NCI-H2171 treated with DMSO at 0.1 percent for 48 hours (cell line): ENCODE results near the gene AGK.
"Not testable (repeated sequence)": the region's sequence is repeated elsewhere in the genome, so short reads cannot be mapped to it uniquely, and the experiment has no call there.

Experiments
- DNase-seq: peaks from one replicate; lab custom pipeline; 2025; lab: John Stamatoyannopoulos, UW

The AGK gene

DNA sequence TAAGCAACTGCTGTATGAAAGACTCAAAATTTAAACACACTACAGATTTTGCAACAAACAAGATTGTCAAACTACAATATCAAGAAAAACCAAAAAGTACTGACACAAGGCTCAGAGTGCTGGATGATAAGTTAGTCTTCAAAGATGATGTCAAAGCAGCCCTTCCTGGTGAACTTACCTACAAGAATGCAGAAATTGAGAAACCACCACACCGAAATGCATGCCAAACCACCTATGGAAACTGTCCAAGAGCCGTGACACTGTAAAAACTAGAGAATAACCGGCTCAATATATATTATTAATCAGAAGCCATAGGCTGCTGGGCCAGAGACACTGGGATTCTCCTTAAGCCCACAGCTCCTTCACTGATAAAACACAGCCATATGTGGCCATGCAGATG is 125.4 kb downstream of the AGK start:
- DNase-seq: no peak

DNA sequence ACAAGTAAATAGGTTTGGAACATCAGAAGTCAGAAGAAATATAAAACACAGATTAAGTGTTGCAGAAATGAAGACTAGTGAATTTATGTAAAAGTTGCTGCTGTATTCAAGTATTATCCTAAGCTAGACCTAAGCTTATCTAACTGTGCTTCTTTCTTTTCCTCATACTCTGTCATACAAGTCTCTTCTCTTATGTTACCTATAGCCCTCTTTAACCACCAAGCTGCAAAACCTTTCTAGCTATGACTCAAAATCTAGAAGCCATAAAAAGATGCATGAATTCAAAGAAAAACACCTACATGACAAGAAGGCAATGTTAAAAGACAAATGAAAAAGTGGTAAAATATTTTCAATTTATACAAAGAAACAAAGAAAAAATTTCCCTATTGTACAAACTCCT is 127.8 kb downstream of the AGK start:
- DNase-seq: no peak

DNA sequence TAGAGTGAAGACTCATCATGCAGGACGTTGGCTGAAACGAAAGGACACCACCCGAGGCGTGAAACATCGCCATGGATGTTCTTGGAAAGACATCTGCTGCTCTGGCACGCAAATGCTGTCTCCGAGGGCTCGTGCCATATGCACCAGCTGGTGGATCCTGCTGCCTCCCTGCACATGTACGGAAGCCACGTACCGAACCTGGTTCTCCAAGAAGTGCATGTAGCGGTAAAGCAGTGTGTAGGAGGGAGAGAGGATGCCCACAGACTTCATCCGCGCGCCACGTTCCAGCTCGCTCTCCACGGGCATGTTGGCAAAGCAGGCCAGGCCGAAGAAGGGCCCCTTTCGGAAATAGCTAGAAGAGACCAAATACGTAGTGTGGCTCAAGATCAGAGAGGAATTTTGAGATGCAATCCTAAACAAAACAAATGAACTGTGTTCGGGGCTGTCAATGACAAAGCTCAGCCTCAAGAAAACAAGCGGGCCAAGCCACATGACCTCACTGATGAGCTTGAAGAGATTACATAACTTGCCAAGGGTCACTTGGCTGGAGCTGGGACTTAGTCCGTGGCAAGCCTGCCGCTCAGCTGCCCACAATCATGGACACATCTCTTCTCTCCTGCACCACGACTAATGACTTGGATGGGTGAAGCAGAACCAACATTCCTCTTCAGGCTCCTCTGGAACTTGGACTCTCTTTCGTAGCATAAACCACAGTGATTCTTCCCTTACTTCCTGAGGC is 134.2 kb downstream of the AGK start:
- DNase-seq: peak; percentile 77

DNA sequence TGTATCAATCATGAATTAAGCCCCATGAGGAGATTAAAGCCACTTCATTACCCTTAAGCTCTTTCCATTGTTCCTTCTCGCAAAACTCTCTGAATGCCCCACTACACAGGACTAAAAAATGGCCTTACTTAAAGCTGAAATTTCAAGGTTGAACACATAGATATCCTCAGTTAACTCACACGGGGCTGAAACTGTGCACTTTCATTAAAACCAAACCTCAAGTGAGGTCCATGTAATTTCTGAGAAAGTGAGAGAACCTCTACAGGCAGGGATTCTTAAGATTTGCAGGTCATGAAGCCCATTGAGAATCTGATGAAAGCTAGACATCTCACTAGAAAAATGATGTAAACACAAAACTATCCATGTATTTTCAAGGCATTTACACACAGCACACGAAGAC is 134.9 kb downstream of the AGK start:
- no peak for DNase-seq

DNA sequence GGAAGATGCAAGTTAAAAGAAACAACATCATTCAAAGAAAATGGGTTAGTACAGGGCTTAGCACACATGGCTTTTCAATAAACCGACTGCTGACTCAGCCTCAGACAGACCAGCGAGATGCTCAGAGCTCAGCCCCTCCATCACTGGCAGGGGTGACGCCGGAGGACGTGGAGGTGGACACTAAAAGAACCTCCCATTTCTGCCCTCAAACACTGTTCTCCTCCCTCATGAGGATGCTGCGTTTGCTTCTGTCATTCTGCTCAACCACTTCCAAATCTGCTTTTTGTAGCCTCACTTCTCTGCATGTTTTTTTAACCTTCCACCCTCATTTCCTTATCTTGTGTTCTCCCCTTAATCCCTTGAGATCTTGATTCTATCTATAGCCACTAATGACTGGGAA is 135.5 kb downstream of the AGK start:
- DNase-seq: no peak

DNA sequence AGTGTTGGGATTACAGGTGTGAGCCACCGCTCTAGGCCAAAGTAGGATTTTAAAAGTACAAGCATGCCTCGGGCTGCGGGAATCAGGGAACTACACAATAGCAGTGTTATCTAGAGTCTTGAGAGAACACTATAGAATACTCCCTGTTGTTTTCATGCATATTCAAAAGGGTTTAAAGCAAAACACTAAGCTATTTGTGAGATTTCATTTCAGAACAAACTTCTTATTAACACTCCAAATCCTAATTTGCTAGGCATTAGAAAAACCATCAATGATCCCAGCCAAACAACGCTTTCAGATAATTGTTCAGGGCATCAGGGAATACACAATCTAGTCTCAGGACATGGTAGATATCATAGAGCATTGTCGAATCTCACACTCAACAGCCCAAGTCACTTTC is 136.8 kb downstream of the AGK start:
- no peak for DNase-seq

DNA sequence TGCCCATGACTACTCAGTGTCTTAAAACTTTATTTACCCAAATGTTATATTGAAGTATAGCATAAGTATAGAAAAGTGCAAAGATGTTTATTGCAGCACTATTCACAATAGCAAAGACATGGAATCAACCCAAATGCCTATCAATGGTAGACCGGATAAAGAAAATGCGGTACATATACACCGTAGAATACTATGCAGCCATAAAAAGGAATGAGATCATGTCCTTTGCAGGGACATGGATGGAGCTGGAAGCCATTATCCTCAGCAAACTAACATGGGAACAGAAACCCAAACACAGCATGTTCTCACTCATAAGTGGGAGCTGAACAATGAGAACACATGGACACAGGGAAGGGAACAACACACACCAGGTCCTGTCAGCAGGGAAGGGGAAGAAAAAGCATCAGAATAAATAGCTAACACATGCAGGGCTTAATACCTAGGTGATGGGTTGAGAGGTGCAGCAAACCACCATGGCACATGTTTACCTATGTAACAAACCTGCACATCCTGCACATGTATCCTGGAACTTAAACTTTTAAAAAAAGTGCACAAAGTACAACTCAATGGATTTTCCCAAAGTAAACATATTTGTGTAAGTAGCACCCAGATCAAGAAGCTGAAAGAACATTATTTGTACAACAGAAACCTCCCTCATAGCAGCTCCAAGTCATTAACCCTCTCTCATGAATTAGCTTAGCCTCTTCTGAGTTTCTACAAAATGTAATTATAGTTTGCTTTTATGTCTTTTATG is 138.0 kb downstream of the AGK start:
- not testable (repeated sequence) for DNase-seq

DNA sequence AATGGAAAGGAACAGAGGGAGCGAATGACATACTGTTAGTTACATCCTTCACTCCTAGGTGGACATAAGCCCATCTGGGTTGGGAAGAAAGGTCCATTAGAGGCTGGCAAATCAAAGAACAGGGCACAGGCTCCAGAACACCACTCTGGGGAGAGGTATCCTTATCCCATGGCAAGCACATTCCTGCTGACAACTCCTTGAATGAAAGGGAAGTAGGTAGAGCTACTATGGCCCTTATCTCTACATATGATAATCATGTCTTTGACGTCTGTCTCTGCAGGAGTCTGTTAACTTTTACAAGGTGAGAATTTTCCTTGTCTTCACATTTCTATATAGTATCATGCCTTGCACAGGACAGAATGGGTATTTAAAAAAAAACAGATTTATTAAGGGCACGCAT is 140.3 kb downstream of the AGK start:
- no peak for DNase-seq

DNA sequence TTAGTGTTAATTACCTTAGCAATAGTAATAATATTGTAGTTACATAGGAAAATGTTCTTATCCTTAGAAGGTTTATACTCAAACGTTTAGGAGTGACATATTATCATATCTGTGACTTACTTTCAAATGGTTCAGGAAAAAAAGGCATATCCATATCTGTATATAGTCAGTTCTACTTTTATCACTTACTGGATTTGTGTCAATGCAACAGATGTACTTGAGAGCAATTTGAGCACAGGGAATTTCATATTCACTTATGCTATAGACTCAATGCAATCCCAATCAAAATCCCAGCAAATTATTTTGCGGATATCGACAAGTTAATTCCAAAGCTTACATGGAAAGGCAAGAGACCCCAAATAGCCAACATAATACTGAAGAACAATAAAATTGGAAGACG is 140.8 kb downstream of the AGK start:
- DNase-seq: no peak

DNA sequence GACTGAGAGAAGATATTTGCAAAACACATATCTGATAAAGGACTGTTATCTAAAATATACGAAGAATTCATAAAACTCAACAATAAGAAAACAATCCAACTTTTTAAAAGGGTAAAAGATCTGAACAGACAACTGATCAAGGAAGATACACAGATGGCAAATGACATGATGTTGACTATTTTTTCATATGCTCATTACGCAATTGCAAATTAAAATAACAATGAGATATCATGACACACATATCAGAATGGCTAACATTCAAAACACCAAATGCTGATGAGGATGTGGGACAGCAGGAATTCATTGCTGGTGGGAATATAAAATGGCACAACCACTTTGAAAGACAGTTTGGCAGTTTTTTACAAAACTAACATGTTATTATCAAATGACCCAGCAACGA is 141.9 kb downstream of the AGK start:
- DNase-seq: no peak

DNA sequence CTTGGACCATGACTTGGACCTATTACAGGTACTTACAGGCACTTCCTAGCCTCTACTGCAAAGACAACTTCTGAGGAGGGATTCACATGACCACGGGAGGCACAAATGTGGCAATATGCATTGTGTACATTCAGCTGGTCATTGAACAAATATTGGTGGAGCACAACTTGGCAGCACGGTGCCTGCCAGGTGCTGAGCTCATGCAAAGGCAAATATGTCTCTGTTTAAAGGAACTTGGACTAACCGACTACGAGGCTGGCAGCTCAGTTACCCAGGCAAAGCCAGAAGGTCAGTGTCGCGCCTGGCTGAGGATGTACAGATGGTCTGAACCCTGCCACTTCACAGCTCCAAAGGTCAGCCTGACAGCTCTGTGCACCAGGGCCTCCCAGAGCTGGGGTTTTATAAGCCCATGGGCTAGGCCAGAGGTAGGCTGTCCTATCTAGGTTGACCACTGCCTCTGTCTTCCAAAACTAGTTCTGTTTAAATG is 144.6 kb downstream of the AGK start:
- DNase-seq: no peak

DNA sequence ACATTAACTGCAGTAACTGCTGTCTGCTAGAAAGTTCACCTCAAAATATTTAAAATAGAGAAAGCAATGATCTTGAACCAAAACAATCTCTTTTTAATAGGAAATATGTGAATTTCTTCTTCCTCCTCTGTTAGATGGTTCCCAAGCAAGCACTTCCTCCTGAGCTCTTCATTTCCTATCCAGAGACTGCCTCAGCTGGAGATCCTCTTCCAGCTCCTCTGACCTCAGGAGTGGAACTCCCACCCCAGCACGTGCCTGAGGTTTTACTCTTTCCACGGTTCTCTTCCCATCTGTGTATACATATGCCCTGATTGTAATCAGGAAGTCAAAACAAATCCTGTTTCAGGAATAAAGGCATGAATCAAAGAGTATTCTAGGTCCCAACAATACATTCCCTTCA is 145.1 kb downstream of the AGK start:
- no peak for DNase-seq

DNA sequence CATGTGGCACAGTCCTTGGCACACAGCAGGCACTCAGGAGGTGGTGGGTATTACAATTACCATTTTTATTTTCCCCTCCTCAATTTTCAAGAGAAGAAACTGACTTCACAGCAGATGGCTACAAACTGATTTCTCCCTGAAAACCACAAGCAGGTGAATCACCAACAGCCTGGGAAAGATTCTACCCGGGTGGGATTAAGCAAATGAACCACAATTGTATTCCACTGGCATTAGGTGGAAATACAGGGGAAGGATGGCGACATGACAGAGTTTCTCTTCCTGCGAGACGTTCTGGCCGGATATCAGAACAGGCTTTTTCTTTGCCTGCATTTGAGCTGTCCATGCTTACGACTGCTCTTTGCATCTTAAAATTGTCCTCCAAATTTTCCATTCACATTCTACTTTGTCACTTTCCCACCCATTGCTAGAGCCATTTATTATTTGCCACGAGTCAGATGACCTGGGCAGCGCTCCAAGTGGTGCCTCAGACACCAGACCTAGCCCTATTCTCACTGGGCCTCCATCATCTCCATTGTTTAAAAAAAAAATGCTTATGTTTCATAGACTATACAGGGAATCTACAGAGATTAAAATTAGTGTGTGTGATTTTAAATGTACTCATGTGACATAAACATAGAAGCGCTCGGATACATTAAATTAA is 146.1 kb downstream of the AGK start:
- DNase-seq: no peak

DNA sequence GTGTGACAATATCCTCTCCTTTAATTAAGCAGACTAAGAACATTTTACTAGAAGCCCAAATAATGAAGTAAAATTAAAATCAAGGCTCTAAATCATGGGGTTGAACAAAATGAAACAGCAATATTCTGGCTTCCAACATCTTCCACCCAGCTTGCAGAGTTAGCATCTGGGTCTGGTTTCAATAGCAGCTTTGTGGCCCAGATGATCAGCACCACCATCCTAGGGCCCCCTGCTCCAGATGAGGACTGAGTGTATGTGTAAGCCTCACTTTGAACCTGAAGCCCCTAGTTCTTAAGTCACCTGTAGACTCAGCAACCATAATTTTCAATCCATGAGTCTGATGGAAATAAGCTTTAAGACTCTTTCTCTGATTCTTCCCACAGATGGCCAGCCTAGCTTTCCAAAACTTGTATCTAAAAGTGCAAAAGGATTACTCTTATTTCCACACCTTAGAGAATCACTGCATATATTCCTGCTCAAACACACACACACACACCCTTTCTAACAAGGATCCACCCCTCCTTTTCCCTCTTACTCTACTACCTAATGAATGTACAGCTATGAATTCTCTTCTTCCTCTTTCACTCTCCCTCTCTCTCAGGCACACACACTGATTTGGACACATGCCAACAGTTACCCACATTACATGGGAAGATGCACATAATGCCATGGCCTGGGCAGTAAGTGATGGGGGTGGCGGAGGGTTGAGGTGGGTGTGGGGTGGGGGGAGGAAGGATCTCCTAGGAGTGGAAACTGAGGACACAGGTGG is 147.2 kb downstream of the AGK start:
- DNase-seq: no peak

DNA sequence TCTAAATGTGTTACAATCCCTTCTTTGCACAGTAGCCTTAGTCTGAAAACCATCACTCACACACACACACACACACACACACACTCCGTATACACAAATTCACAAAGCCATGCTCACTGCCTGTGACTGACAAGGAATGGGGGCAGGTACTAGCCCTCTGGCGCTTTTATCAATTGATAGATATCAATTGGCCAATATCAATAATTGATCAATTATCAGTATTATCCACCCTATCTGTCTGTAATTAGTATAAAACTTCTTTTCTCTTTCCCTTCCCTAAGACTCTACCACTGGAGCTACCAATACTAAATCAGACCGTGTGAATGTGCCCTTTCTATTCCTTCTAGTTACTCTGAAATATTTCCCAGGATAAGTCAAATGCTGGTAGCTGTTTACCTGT is 148.7 kb downstream of the AGK start:
- no peak for DNase-seq

DNA sequence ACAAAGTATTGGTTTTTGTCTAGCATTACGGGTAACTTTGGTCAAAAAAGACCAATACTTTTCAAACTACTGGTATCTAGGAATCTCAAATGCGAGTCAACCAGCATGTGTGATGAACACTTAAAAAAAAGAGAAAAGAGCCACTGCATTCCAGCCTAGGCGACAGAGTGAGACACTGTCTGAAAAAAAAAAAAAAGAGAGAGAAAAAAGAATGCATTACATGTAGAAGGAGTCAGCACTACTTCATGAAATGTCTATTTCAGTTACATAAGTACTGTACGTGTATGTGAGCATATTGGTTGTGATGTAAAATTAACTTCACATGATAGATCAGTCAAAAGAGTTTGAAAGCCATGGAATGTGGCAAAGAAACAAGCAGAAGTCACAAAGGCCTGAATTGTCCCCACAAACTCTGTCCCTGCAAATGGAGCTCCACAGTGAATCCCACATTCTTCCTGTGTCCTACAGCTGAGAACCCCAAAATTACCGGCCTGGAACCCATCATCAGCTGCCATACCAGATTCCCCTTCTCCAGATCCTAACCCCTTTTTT is 149.2 kb downstream of the AGK start:
- DNase-seq: no peak

DNA sequence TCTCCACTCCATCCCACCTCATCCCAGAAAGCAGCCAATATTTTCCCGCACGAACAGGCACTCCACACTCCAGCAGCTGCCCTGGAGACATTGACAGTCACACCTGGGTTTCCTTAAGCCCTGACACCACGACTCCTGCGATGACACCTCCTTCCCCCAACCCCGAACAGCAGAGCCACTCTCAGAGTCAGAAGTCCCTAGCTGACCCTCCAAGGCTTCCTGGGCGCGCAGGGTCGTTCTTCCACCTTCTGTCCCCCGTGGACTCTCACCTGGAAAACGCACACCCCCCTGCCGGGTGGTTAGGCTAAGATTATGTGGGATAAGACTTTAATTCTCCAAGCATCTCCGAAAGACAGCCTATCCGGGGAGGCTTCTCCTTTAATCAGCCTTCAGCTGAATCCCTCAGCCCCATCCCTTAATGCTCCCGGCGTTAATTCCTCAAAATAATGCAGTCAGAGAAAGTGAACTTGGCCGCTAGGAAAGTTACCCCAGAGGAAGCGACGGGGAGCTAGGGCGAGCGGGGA is 149.7 kb downstream of the AGK start:
- DNase-seq: peak; percentile 16

DNA sequence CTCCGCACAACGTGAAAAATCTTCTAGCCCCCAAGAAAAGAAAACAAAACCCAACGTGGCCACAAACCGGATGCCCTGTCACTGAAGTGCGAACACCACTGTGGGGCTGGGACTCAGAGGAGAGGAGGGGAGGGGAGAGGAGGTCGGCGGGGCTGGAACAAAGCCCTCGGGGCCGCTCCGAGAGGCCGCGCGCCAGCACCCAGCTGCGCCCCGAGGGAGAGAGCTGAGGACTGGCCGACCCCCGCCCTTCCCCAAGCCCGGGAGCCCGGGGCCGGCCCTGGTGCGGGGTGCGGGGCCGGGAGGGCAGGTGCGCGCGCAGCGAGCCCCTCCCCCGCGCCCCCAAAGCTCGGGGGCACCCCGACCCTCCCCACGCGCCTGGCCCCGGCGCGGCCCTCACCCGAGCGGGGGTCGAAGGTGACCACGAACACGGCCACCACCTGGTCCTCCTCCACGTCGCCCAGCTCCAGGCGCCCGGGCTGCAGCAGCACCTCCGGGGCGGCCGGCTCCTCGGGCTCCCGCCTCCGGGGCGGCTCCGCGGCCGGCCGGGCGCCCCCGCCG is 150.4 kb downstream of the AGK start:
- peak; percentile 46 for DNase-seq

DNA sequence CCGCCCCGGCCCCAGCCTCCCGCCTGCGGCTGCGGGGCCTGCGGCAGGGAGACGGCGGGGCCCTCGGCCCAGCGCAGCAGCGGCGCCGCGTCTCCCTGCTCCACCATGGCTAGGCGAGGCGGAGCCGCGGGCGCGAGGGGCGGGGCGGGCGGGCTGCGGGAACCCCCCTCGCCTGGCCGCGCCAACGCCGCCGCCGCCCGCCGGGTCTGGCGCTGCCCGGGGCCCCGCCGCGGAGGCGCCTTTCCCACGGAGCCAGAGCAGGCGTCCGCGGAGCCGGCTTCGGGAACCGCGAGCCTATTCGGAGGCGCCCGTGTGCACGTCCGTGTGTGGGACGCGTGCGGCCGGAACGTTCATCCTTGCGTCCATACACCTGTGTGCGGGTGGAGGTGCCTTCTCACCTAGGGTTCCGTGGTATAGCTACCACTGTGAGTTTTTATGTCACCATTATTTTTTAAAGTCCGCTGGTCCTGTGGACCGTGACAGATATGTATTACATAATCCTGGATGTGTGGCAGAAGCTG is 150.9 kb downstream of the AGK start, which contains the start of gene DENND11:
Gene DENND11 (minus strand): TSS at position 120 of the 521 bp plus-strand sequence. CDS start 13 bp downstream, at position 107.
- DNase-seq: peak; percentile 34

DNA sequence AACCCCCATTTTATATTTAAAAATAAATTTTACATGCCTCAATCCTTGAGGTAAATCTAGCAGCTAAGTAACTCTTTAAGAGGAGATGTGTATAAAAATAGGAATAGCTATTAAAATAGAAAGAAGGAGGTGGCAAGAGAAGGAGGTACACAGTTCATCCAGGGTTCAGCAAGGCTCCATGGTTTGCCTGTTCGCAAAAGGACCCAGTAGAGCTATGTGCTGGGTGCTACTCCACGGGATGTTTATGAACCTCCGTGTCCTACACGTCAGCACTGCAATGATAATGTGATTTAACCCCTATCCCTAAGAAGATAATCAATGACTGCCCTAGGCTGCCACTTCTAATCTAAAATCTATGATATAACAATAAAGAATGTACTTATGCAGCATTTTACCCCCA is 151.7 kb downstream of the AGK start:
- DNase-seq: no peak

DNA sequence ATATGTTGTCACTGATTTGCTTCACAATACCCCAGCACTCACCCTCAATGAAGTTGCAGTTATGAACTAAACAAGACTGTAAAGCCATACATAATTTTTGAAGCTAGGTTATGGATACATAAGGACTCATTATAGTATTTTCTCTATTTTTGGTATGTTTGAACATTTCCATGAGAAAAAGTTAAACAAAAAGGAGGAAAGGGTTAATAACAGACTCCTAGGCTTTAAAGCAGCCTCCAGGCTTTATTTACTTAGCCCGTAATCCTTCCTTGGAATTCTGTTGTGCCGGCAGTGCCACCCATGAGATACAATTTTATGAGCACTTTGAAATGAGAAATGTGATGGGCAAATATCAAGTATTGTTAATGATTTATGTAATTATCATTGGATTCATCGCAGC is 152.9 kb downstream of the AGK start:
- no peak for DNase-seq
